ENCODE results near the gene LIF. TPM values are rescaled to one million over a fixed set of nuclear protein-coding genes. Genes with fewer than 3 reads are reported as not detected.

Gene LIF
- total RNA-seq, 2 experiments from 2014 or later = 0.06 TPM; not detected in 1

DNA sequence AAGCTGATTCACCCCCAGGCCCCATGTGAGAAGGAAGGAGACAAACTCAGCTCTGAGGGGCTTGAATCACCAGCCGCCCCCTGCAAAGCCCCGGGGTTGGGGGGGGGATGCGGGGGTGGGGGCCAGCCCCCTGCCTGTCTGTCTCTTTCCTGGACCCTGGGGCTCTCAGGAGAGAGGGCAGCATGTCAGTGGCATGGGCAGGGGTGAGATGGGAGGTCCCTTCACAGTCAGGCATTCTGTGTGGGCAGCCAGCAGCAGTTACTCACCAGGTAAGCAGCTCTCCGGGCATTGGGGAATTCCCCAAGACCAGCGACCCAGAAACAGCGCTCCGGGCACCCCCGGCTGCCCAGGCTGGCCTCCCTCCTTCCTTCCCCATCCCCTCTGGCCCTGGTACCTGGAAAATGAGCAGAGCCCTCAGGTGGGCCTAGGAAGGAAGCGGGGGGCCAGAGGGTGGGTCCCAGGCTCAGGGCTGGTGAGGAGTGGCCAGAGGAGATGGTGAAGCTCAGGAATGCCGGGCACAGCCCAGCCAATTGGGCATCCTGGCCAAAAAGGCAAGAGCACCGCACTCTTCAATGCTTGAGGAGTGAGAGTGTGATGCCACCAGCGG, 4.2 kb upstream of the LIF start:
- no peak overlapping the region for H3K4me2 ChIP-seq (ENCODE audit: low read length)
- H3K4me3 ChIP-seq (ENCODE audit: low read depth, low read length, poor library complexity, severe bottlenecking) = no peak overlapping the region
- CTCF ChIA-PET (ENCODE audit: unreplicated experiment) = interaction anchor here (0.9 kb wide), 1 partner anchor 19 kb away, joined by 3 read pairs; no protein-coding TSS in a partner anchor
- no peaks in the 10 kb centered on the region for H3K79me2 ChIP-seq (ENCODE audit: insufficient read depth, low read depth, low read length)
- H3K9me3 ChIP-seq (ENCODE audit: low read length) = no peaks in the 10 kb centered on the region
- no peak overlapping the region for H3K27ac ChIP-seq (ENCODE audit: low read depth, low read length, poor library complexity, severe bottlenecking)
- no peak for DNase-seq (ENCODE audit: low spot score)
- H2AFZ ChIP-seq (ENCODE audit: low read length) = no peak overlapping the region
- intact Hi-C loops (cut with micrococcal nuclease; ENCODE audit: unreplicated experiment) = no loop called here
- BruUV-seq (replicated peaks) = no TSS peak
- POLR2A ChIA-PET = interaction anchor here (0.7 kb wide), 1 partner anchor 144 kb away, joined by 3 read pairs; no protein-coding TSS in a partner anchor
- H3K36me3 ChIP-seq (ENCODE audit: insufficient read depth, low read length) = no peaks in the 10 kb centered on the region
- H3K9me2 ChIP-seq (ENCODE audit: insufficient read depth, low read length) = no peaks in the 10 kb centered on the region
- H4K20me1 ChIP-seq (ENCODE audit: insufficient read depth, low read length) = no peaks in the 10 kb centered on the region
- H3K4me1 ChIP-seq (ENCODE audit: insufficient read depth, low read length, poor library complexity, severe bottlenecking) = no peaks in the 10 kb centered on the region
- no peak for TF ChIP-seq EZH2phosphoT487 (IDR thresholded peaks at IDR 0.05; ENCODE audit: borderline replicate concordance, low read depth, low read length)
- TF ChIP-seq CTCF (conservative IDR thresholded peaks at IDR 0.05; ENCODE audit: low read length) = no peak

GRCh38 chr22:30250039-30250565, 3.5 kb upstream of the LIF start:
- intact Hi-C loops (cut with micrococcal nuclease; ENCODE audit: unreplicated experiment) = no loop called here
- H3K4me1 ChIP-seq (ENCODE audit: insufficient read depth, low read length, poor library complexity, severe bottlenecking) = no peaks in the 10 kb centered on the region
- H4K20me1 ChIP-seq (ENCODE audit: insufficient read depth, low read length) = no peaks in the 10 kb centered on the region
- H3K4me3 ChIP-seq (ENCODE audit: low read depth, low read length, poor library complexity, severe bottlenecking) = no peak overlapping the region
- H3K79me2 ChIP-seq (ENCODE audit: insufficient read depth, low read depth, low read length) = no peaks in the 10 kb centered on the region
- BruUV-seq (replicated peaks) = no TSS peak
- H2AFZ ChIP-seq (ENCODE audit: low read length) = no peak overlapping the region
- no peaks in the 10 kb centered on the region for H3K9me2 ChIP-seq (ENCODE audit: insufficient read depth, low read length)
- CTCF ChIA-PET (ENCODE audit: unreplicated experiment) = interaction anchor here (0.9 kb wide), 1 partner anchor 20 kb away, joined by 3 read pairs; no protein-coding TSS in a partner anchor
- no peak overlapping the region for H3K27ac ChIP-seq (ENCODE audit: low read depth, low read length, poor library complexity, severe bottlenecking)
- no peak for DNase-seq (ENCODE audit: low spot score)
- no peak for TF ChIP-seq CTCF (conservative IDR thresholded peaks at IDR 0.05; ENCODE audit: low read length)
- no peak for TF ChIP-seq EZH2phosphoT487 (IDR thresholded peaks at IDR 0.05; ENCODE audit: borderline replicate concordance, low read depth, low read length)
- no peaks in the 10 kb centered on the region for H3K36me3 ChIP-seq (ENCODE audit: insufficient read depth, low read length)
- no peak overlapping the region for H3K4me2 ChIP-seq (ENCODE audit: low read length)
- POLR2A ChIA-PET = interaction anchor here (0.7 kb wide), 1 partner anchor 73 kb away, joined by 3 read pairs; no protein-coding TSS in a partner anchor
- H3K9me3 ChIP-seq (ENCODE audit: low read length) = no peaks in the 10 kb centered on the region

All from OCI-LY7 (cell line).